GM18526 (cell line): ENCODE measurements around the gene TOR4A.

Experiments used
- POLR2A ChIP-seq: IDR thresholded peaks from 3 replicates; pipeline ENCODE4 v1.6.1; 2011; ENCODE audit not compliant: insufficient read length; ENCODE audit errors: extremely low read depth

Gene TOR4A

DNA sequence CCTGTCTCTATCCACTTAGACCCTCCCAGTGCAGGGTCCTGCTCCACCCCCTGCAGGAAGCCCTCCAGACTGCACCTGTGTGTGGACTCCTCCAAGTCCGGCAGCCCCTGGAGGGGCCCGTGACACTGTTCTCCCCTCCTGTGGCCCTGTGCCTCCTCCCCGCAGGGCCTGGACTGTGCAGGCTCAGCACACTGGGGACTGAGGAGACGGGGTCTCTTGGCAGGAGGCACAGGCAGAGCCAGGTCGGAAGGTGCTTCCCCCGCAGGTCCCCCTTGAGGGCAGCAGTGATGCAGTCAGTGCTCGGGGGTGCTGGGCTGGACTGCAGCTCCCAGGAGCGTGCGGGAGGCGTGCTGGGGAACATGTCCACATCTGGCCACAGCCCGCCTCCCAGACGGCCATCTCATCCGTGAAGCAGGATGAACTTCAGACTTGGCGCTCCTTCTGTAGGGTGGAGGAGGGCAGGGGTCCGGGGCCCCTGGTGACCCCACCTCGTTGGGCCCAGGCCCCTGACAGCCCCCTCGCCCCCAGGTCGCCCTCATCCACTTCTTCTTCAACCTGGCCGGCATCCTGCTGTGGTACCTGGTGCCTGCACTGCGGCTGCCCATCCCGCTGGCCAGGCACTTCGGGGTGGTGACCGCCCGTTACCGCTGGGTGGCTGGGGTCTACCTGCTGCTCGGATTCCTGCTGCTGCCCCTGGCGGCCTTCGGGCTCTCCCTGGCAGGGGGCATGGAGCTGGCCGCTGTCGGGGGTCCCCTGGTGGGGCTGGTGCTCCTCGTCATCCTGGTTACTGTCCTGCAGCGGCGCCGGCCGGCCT is 41.9 kb upstream of the TOR4A start:
- no peak for TF ChIP-seq POLR2A

GRCh38 chr9:137236238-137236935 is 41.1 kb upstream of the TOR4A start:
- TF ChIP-seq POLR2A, result peak; percentile 29

DNA sequence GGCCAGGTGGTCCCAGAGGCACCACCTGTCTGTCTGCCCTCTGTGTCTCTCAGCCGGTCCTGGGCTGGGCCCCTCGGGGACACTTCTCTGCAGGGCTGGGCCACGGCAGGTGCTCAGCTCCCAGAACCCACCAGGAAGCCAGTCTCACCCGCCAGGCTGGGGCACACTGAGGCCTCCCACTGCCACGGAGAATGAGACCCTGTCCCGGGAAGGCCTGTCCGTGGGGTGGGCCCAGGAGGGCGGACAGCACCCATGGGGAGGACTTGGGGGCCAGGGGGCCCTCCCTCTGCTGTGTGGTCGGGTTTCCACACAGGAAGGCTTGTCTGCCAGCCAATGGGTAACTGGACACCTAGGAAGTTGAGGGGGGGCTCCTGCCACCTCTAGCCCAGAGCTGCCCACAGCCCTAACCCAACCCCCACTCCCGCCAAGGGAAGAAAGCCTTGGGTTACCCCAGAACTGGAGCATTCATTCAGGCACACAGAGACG is 40.5 kb upstream of the TOR4A start:
- no peak for TF ChIP-seq POLR2A

- TF ChIP-seq POLR2A, result no peak
Measured at GRCh38 chr9:137237759-137238726, 39.5 kb upstream of the TOR4A start.

- peak; percentile 69 for TF ChIP-seq POLR2A
Measured at GRCh38 chr9:137240318-137240840, 37.1 kb upstream of the TOR4A start.

DNA sequence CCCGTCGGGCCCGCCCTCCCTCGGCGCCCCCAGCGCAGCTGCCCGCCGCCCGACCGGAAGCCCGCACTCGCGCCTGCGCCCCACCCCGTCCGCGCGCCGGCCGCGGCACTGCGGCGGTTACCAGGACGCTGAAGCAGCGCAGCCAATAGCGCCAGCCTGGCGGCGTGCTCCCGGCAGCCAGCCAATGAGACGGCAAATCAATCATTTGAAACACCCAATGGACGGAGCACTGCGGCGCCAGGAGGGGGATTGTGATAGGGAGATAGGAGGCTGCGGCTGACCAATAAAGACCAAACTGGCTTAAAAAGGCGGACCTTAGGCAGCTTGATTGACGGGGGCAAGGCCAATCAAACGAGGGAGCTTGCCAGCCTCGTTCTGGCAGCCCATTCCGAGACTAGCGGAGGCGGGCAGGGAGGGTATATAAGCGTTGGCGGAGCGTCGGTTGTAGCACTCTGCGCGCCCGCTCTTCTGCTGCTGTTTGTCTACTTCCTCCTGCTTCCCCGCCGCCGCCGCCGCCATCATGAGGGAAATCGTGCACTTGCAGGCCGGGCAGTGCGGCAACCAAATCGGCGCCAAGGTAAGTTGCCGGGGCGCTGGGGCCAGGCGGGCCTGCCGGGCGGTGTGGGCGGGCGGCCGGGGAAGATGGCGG is 36.6 kb upstream of the TOR4A start, which contains the start of gene TUBB4B:
Gene TUBB4B (plus strand): TSS at position 447 of the 649 bp plus-strand sequence. CDS start 74 bp downstream, at position 521.
- peak; percentile 100 for TF ChIP-seq POLR2A

GRCh38 chr9:137241490-137242268 is 35.8 kb upstream of the TOR4A start:
- TF ChIP-seq POLR2A, result no peak

GRCh38 chr9:137242269-137243203 is 35.0 kb upstream of the TOR4A start:
- no peak for TF ChIP-seq POLR2A

DNA sequence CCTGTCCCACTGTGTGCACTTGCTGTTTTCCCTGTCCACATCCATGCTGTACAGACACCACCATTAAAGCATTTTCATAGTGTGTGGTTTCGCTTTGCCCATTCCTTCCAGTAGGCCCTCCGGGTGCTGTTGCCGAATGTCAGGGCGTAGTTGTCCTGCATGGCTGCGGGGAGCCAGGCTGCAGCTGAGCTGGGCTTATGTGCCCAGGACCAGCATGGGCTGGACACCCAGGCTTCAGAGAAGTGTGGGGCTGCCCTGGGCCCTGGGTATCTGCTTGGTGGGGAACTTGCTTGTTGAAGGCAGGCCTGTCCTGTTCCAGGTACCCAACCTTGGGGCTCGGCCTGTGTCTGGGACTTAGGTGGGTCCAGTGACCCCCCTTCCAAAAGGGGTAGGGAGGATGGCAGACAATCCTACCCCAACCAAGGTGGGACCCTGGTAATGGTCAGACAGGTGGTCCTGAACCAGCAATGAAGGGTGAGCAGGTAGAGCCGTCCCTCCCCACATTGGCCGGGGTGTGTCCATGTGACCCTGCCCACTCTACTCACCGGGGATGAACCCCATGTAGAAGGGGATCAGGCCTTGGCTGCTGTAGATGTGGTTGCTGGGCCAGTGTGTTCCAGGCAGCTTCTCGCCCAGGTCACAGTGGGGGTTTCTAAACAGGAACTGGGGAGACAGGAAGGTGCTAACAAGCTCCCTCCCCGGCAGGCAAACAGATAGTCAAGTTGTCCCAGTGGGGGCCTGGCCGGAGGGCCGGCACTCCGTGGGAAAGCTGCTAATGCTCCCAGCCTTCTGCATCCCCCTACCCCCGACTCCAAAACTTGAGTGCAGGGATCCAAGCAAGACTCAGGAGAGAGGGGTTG is 33.7 kb upstream of the TOR4A start:
- TF ChIP-seq POLR2A, result peak; percentile 19

GRCh38 chr9:137244486-137245449 is 32.8 kb upstream of the TOR4A start:
- TF ChIP-seq POLR2A, result no peak
